Suprapubic skin (tissue), 4 donors: ENCODE results near the gene EEF1A2.

ENCODE experiments used
- CTCF ChIP-seq, 2 donors: fragments of 200-600 bp in 1 of 2; fragments of 450-650 bp in 1 of 2; sonication (generic) in 1 of 2; IDR thresholded peaks; one replicate each; pipeline ENCODE4 v1.5.1; 2016 to 2019; ENCODE audit warnings: antibody characterized with exemption in 2 of 2, mild to moderate bottlenecking in 1 of 2, moderate library complexity in 1 of 2
- EP300 ChIP-seq: sonication (generic); formaldehyde crosslinking; IDR thresholded peaks from one replicate; pipeline ENCODE4 v1.6.1; 2017; ENCODE audit warnings: antibody characterized with exemption
- POLR2AphosphoS5 ChIP-seq, 3 donors: sonication (generic); formaldehyde crosslinking; IDR thresholded peaks; one replicate each; pipeline ENCODE4 v1.6.1; 2017; ENCODE audit warnings: antibody characterized with exemption in 3 of 3

GRCh38 chr20:63471002-63471716 lies 27.7 kb downstream of the EEF1A2 start:
- TF ChIP-seq EP300 (no peak), POLR2AphosphoS5 (IDR thresholded peaks at IDR 0.05) (no peak), CTCF (IDR thresholded peaks at IDR 0.05) (no peak)
